Muscle of leg (tissue), 16 donors: Measurements from ENCODE around the gene ATP6V1B1. TPM values are rescaled to one million over a fixed set of nuclear protein-coding genes. Genes with fewer than 3 reads are reported as not detected.

Experiments used
- DNase-seq: peaks from one replicate; pipeline ENCODE4 v3.0.0; 2013
- H3K27ac ChIP-seq: one replicate; pipeline ENCODE4 v1.5.1; 2013; ENCODE audit warnings: mild to moderate bottlenecking, low read length, control low read depth
- H3K27me3 ChIP-seq: one replicate; pipeline ENCODE4 v1.6.1; 2013; ENCODE audit warnings: low read length; ENCODE audit not compliant: control insufficient read depth, insufficient read depth
- H3K36me3 ChIP-seq: one replicate; pipeline ENCODE4 v1.6.1; 2013; ENCODE audit warnings: low read length; ENCODE audit not compliant: control insufficient read depth, insufficient read depth
- H3K4me1 ChIP-seq: one replicate; pipeline ENCODE4 v1.6.1; 2013; ENCODE audit warnings: low read length; ENCODE audit not compliant: control insufficient read depth, insufficient read depth
- H3K4me3 ChIP-seq: one replicate; pipeline ENCODE4 v1.5.1; 2013; ENCODE audit warnings: low read length, control low read depth
- H3K9me3 ChIP-seq: replicated peaks from 2 replicates; pipeline ENCODE4 v1.6.1; 2013; ENCODE audit warnings: low read depth, low read length; ENCODE audit not compliant: control insufficient read depth
- WGBS: methylation state at CpG from one replicate; pipeline ENCODE4 v1.1.5; 2013; ENCODE audit warnings: missing lambda C conversion rate; ENCODE audit not compliant: insufficient coverage; 5-methylcytosine and 5-hydroxymethylcytosine counted together
- long read RNA-seq, 11 donors: transcript quantifications; one replicate each; lab custom pipeline, GENCODE V29; 2026
- polyA plus RNA-seq, 8 donors: library from polyadenylated mRNA; unstranded; fragments of 120-200 nt; gene quantifications; one replicate each; pipeline versions ENCODE4 v1.2.1 to v1.2.3, GENCODE V29; 2013; ENCODE audit warnings: inconsistent platforms in 1 of 8, low replicate concordance in 1 of 8; ENCODE audit not compliant: insufficient read length in 8 of 8, insufficient read depth in 1 of 8
- total RNA-seq: library from RNA; stranded (reverse); fragments of 120-200 nt; gene quantifications from one replicate; pipeline ENCODE4 v1.2.4, GENCODE V29; 2013

ATP6V1B1 gene
- total RNA-seq (0.62 TPM), polyA plus RNA-seq (1 to 10 TPM in 3 of 8 donors, under 1 TPM in 5; 0.30 to 2.7 (median 0.89) TPM)
- long read RNA-seq, donor 1 = 0 reads
- long read RNA-seq, donor 2 = 0 reads
- long read RNA-seq, donor 3 = 0 reads
- long read RNA-seq, donor 4 = 0 reads
- long read RNA-seq, donor 5 = 0 reads
- long read RNA-seq, donor 6 = 0 reads
- long read RNA-seq, donor 7 = 0 reads
- long read RNA-seq, donor 8 = 0 reads
- long read RNA-seq, donor 9 = 0 reads
- long read RNA-seq, donor 10 = 0 reads
- long read RNA-seq, donor 11 = 0 reads

DNA sequence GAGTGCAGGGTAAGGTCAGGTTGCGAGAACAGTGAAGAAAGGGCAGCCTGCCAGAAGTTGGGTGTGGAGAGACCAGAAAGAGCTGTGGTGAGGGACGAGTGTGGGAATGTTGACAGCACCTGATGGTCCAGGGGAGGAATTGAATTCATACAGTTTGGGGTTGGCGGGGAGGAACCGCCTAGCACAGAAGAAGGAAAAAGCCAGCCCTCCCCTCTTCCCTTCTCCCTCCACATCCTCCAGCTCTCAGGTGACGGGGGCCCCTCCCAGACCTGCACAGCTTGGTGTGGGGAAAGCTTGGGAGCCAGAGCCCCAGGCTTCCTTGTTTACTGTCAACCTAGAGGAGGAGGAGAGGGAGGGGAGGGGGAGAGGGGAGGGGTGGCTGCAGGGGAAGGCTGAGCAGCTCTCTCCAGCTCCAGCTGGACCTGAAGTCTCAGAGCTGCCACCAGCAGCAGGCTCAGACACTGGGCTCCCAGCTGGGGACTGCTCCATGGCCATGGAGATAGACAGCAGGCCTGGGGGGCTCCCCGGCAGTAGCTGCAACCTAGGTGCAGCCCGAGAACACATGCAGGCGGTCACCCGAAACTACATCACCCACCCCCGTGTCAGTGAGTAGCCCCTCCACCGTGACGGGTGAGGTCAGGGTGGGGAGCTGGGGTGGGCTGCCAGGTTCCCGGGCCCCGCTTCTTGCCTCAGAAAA is at the start of gene ATP6V1B1:
Gene ATP6V1B1 (plus strand): TSS at position 433 of the 697 bp plus-strand sequence. CDS start 55 bp downstream, at position 488.
- no peak for DNase-seq
- WGBS = 43% methylated on average over 3 of the region's 14 CpGs
- H3K36me3 ChIP-seq = no peaks in the 10 kb centered on the region
- H3K9me3 ChIP-seq = no peaks in the 10 kb centered on the region
- peaks cover 23% of the 10 kb centered on the region for H3K27me3 ChIP-seq
- H3K4me1 ChIP-seq = peaks cover 59% of the 10 kb centered on the region
- H3K27ac ChIP-seq = no peak within 1 kb of the TSS
- no peak within 1 kb of the TSS for H3K4me3 ChIP-seq

GRCh38 chr2:70886541-70886987 is 49.1 kb upstream of the ATP6V1B1 start:
- Histone ChIP-seq H3K27ac (no peak overlapping the region), H3K9me3 (no peaks in the 10 kb centered on the region), H3K27me3 (peaks cover 66% of the 10 kb centered on the region), H3K4me3 (no peak overlapping the region), H3K36me3 (no peaks in the 10 kb centered on the region), H3K4me1 (peaks cover 24% of the 10 kb centered on the region)
- 6% methylated on average over 2 of the region's 10 CpGs for WGBS
- DNase-seq = no peak

- Histone ChIP-seq H3K27me3 (peaks cover 72% of the 10 kb centered on the region), H3K9me3 (no peaks in the 10 kb centered on the region), H3K4me3 (peak overlapping the region; percentile 39), H3K27ac (no peak overlapping the region), H3K36me3 (no peaks in the 10 kb centered on the region), H3K4me1 (peaks cover 24% of the 10 kb centered on the region)
- no peak for DNase-seq
- 3% methylated on average over 5 of the region's 8 CpGs for WGBS
These were observed 48.5 kb upstream of the ATP6V1B1 start for GRCh38 chr2:70887208-70887549.

GRCh38 chr2:70887550-70888246 is 48.0 kb upstream of the ATP6V1B1 start:
- H3K4me1 ChIP-seq = peaks cover 24% of the 10 kb centered on the region
- WGBS = under 1% methylated on average over 58 of the region's 58 CpGs
- no peaks in the 10 kb centered on the region for H3K9me3 ChIP-seq
- peak; percentile 33 for DNase-seq
- peaks cover 73% of the 10 kb centered on the region for H3K27me3 ChIP-seq
- no peaks in the 10 kb centered on the region for H3K36me3 ChIP-seq
- no peak overlapping the region for H3K27ac ChIP-seq
- H3K4me3 ChIP-seq = peak overlapping the region; percentile 39

DNA sequence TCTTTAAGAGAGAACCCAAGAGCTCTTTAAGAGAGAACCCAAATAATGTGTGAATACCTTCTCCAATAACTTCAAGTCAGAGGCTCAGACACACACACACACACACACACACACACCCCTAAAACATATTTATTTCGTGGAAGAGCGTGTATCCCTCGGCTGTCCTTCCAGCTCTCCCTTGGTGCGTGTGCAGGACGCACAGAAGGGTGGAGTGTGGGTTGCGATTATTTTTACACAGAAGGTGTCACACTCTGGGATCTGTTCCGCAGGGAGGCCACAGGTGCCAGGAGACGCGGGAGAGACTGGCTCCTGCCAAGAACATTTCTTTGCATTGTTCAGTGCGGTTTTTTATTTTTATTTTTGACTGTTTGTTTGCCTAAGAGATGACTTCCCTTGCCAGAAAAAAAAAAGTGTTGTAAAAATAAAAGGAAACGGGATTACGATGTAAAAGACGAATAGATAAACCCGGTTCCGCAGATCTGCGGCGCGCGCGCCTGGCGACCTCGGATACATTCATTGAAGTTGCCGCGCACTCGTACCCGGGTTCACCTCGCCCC is 47.3 kb upstream of the ATP6V1B1 start:
- 2% methylated on average over 24 of the region's 27 CpGs for WGBS
- H3K9me3 ChIP-seq = no peaks in the 10 kb centered on the region
- H3K4me3 ChIP-seq = no peak overlapping the region
- H3K4me1 ChIP-seq = peaks cover 24% of the 10 kb centered on the region
- peaks cover 79% of the 10 kb centered on the region for H3K27me3 ChIP-seq
- DNase-seq = no peak
- H3K36me3 ChIP-seq = no peaks in the 10 kb centered on the region
- H3K27ac ChIP-seq = no peak overlapping the region

GRCh38 chr2:70888923-70889715 is 46.6 kb upstream of the ATP6V1B1 start:
- H3K4me3 ChIP-seq = no peak overlapping the region
- no peaks in the 10 kb centered on the region for H3K36me3 ChIP-seq
- no peak overlapping the region for H3K27ac ChIP-seq
- peaks cover 82% of the 10 kb centered on the region for H3K27me3 ChIP-seq
- DNase-seq = no peak
- H3K9me3 ChIP-seq = no peaks in the 10 kb centered on the region
- H3K4me1 ChIP-seq = peaks cover 24% of the 10 kb centered on the region
- WGBS = 3% methylated on average over 69 of the region's 70 CpGs

DNA sequence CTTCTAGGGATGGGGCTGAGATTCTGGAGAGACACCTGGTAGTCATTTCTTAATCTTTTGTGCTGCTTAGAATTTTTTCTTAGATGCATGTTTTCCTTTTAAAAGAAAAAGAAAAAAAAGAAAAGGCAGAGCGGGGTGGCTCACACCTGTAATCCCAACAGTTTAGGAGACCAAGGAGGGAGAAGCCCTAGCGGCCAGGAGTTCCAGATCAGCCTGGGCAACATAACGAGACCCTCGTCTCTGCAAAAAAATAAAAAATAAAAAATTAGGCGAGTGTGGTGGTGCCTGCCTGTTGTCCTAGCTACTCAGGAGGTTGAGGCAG is 46.0 kb upstream of the ATP6V1B1 start:
- Histone ChIP-seq H3K27me3 (peaks cover 88% of the 10 kb centered on the region), H3K36me3 (no peaks in the 10 kb centered on the region), H3K27ac (no peak overlapping the region), H3K4me3 (no peak overlapping the region), H3K4me1 (peaks cover 24% of the 10 kb centered on the region), H3K9me3 (no peaks in the 10 kb centered on the region)
- no CpG with 5 or more reads among the region's 5 CpGs for WGBS
- no peak for DNase-seq

GRCh38 chr2:70890469-70891065 is 45.1 kb upstream of the ATP6V1B1 start:
- no peak for DNase-seq
- peaks cover 24% of the 10 kb centered on the region for H3K4me1 ChIP-seq
- peaks cover 91% of the 10 kb centered on the region for H3K27me3 ChIP-seq
- H3K4me3 ChIP-seq = no peak overlapping the region
- 20% methylated on average over 3 of the region's 5 CpGs for WGBS
- no peaks in the 10 kb centered on the region for H3K36me3 ChIP-seq
- H3K9me3 ChIP-seq = no peaks in the 10 kb centered on the region
- peak overlapping the region; percentile 35 for H3K27ac ChIP-seq

GRCh38 chr2:70891572-70892357 is 43.9 kb upstream of the ATP6V1B1 start:
- WGBS = 22% methylated on average over 6 of the region's 9 CpGs
- Histone ChIP-seq H3K4me1 (peaks cover 21% of the 10 kb centered on the region), H3K27ac (no peak overlapping the region), H3K36me3 (no peaks in the 10 kb centered on the region), H3K4me3 (no peak overlapping the region), H3K9me3 (no peaks in the 10 kb centered on the region), H3K27me3 (peaks cover 96% of the 10 kb centered on the region)
- DNase-seq = no peak
